GM19438 (cell line): ENCODE data around the gene ANO6.
A peak's percentile ranks its signal among the peaks of the same experiment; 100 is the strongest.

ENCODE experiments used
- ATAC-seq: cut with Tn5 transposase; IDR thresholded peaks from one replicate; pipeline ENCODE4 v1.9.1; 2021; ENCODE audit warnings: low read depth; ENCODE audit not compliant: unreplicated experiment

The ANO6 gene

DNA sequence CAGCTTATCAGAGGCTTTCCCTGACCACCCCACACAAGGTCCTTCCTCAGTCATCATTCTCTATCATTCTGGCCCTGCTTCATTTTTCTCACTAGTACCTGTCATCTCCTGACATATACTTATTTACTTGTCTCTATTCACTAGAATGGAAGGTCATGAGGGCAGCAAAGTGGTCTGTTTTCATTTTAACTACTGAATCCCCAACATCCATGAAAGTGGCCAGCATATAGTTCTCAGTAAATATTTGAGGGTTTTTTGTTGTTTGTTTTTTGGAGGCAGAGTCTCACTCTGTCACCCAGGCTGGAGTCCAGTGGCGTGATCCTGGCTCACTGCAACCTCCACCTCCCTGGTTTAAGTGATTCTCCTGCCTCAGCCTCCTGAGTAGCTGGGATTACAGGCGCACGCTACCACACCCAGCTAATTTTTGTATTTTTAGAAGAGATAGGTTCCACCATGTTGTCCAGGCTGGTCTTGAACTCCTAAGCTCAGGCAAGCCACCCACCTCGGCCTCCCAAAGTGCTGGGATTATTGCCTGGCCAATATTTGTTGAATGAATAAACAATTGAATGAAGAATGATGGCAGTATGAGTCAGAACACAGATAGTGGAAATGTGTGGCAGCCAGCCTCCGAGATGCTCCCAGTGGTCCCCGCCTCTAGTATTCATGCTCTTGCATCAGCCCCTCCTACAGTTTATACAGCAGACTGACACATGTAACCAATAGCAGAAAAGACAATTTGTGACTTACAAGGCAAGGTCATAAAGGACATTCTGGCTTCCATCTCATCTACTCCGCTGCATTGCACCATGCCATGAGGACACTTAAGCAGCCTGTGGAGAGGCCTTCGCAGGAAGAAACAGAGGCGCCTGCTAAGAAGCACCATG, 7.0 kb upstream of the ANO6 start:
- no peak for ATAC-seq

DNA sequence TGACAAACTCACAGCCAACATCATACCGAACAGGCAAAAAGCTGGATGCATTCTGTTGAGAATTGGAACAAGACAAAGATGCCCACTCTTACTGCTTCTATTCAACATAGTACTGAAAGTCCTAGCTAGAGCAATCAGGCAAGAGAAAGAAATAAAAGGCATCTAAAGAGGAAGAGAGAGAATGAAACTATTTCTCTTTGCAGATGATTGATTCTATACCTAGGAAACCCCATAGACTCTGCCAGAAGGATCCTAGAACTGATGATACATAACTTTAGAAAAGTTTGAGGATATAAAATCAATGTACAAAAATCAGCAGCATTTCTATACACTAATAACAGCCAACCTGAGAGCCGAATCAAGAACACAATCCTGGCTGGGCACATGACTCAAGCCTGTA, 6.1 kb upstream of the ANO6 start:
- ATAC-seq, result no peak

DNA sequence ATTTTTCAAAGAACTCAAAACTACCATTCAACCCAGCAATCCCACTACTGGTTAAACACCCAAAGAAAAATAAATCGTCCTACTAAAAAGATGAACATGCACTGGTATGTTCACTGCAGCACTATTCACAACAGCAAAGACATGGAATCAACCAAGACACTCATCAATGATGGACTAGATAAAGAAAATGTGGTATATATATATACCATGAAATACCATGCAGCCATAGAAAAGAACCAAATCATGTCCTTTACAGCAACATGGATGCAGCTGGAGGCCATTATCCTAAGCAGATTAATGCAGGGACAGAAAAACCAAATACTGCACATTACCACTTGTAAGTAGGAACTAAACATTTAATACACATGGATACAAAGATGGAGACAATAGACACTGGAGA, 3.8 kb upstream of the ANO6 start:
- ATAC-seq, result no peak

DNA sequence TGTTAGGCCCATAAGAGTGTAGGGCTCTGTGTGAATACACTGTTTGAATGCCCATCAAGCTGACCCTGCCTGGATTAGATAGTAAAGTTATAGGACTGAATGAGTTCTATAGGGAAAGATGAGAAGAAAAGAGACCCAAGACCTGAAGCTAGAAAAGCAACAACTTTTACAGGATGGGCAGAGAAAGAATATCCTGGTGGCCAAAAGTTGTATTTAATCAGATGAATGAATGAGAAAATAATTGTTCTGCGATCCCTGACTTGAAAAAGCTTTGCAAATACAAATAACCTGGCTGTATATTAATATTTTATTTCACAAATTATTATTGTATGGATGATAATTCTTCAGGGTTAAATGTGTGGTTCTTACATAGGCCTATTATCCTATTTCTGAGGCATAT, 2.8 kb upstream of the ANO6 start:
- no peak for ATAC-seq

DNA sequence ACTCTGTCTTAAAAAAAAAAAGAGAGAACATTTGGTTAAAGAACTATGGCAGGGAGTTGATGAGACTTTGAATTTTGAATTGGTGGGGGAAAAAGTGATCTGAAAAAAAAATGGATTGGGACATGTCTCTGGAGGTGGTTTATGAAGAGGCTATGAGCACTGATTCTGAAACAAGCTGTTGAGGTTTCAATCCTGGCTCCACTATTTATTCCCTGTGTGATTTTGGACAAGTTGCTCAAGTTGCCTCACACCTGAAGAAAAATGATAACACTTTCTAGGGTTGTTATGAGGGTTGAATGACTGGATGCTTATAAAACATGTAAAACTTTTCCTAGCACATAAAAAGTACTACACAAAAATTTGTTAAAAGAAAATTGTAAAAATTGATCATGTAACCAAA, 1.8 kb upstream of the ANO6 start:
- ATAC-seq, result no peak

DNA sequence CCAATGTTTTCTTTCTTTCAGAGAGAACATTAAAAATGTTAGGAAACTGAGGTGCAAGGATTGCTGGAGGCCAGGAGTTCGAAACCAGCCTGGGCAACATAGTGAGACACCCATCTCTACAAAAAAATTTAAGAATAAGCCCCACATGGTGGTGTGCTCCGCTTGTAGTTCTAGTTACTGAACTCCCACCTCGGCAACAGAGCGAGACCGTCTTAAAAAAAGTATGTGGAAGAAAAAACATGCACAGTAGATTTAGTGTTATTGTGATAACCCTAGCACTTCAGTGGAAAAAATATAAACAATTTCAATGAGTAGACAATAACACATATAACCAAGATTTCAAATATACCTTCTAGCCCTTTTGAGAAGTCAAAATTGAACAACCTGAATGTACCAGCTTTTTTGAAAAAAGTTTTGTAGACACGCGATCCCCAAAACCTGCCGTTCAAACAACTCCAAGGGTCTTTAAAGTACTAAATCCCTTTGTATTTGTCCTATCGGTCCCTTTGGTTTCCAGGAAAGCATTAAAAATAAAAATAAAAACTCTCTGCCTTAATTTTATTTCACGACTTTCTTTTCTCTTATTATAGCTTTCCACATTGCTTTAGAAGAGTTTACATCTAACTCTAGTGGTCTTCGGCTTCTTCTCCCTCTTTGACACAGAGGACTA, 1.0 kb upstream of the ANO6 start:
- no peak for ATAC-seq

DNA sequence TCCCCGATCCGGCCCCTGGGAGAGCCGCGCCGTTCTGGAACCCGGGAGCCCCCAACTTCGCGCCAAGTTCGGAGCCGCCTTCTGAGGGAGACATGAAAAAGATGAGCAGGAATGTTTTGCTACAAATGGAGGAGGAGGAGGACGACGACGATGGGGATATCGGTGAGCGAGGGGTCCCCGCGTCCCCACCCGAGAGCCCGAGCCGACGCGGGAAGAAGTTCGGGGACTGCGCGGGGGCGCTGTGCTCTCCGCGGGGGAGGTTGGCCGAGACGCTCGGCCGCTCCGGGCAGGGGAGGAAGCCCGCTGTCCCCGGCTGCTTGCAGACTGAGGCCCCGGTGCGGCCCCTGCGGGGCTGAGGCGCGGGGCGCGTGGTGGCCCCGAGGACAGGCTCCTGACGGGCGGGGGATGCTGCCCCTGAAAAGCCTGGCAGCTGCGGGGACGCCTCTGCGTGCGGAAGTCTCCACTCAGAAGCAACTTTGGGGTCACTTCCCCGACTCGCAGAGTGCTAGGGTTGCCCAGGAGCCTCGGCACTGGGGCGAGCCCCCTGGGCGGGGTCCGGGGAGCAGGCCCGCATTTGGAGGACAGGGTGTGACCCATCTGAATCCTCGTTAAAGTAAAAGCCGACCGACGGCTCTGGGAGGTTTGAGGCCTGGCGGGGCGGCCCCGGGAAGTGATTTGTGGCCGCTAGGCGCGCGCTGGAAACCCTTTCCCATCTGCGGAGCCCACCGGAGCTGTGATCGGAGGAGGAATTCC, 511 bp downstream of the ANO6 start:
- peak; percentile 42 for ATAC-seq

DNA sequence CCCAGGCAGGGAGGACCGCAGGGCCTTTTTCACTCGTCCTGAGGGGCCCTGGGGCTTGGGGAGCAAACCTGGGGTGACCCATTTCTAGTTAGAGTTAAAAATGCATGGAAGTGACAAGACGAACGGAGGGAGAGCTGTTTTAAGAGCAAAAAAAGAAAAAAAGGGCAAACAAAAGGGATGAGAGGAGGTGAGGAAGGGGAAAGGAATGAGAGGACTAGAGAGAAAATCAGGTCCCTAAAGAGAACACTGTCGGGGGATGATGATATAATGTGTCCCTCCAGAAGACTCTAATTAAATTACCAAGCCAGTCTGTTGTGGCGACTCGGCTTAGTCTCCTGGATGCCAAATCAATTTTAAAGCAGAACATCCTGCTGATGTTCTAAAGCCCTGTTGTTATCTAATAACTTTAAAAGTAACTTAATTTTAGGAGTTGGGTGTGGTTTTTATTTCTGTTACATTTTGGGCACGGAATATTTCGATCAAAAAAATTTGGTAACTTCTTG, 1.1 kb downstream of the ANO6 start:
- ATAC-seq, result no peak

DNA sequence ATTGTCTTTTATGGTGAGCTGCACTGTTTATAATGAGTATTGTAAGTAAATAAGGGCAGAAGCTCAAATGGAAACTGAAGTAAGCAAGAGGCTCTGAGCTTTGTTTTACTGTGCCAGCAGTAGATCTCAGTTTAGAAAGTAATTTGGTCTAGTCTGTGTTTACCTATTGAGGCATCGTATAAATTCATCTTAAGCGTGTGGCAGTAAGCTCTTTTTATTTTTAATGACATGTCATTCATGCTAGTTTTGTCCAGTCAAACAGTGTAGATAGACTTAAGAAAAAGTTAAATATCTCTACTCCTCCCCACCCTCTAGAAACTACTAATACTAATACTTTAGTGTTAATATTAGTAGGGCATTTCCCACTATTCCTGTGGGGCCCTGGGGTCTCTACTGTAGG, 2.0 kb downstream of the ANO6 start:
- ATAC-seq, result no peak

DNA sequence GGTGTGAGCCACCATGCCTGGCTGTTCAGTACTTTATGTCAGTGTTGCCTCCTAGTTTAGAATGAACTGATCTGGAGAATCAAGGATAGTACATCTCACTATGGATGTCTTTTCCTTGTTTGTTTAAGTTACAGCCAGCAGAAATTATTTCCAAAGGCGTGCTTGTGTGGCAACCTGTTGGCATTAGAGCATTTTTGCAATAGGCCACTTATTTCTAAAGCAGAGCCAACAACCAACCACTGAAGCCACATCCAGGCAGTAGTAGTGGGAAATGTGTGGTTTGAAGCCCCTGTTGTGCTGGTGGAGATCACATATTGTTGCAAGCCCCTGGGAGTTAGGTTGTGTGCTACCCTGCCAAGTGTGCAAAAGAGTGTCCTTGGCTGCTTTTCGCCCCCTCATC, 3.7 kb downstream of the ANO6 start:
- no peak for ATAC-seq

DNA sequence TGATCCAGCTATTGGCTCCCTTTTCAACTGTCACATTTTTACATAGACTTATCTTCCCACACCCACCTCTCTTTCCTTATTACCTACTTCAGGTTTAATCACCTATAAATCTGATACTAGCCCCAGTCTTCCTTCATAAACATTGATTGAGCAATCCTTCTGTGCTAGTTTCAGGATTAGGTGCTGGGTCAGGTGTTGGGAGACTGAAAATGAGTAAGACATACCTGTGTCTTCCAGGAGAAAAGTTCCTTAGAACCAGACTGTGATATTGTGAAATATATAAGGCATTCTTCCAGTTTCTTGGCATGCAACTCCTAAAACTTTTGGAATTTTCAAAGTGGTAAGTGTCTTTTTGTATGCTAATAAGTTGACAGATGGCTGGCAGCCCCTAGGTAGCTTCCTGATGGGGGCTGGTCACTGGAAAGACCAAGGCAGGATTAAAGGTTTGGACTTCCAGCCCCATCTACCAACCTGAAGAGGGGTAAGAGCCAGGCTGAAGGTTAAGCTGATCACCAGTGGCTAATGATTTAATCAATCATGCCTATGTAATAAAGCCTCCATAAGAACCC, 4.6 kb downstream of the ANO6 start:
- ATAC-seq, result no peak

DNA sequence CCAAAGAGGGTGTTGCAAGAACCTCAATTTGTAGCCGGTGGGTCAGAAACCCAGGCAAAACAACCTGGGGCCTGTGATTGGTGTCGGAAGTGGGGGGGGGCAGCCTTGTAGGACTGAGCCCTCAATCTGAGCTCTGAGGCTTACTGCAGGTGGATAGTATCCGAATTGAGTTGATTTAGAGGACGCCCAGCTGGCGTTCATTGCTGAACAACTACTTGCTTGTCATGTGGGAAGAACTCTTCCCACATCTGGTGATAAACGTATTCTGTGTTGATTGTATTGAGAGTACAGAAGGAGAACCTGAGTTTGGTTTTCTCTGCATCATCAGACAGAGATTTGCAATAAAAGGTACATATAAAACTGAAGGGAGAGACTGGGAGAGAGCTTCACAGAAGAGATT, 5.1 kb downstream of the ANO6 start:
- no peak for ATAC-seq

DNA sequence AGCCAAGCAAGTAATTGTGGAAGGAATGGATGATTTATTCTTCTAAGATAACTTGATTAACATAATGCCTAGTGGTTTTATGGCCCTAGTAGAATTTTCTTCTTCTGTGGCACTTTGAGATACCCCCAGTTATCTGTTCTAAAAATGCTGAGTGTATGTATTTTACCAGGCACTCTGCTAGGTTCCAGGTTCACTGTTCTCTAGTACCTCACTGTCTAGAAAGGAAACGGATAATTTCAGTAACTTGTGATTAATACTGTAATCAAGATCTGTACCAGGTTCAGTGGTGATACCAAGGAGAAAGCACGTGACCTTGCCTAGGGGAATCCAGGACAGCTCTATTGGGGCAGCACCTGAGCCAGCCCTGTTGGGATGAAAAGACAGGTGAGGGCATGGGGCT, 8.0 kb downstream of the ANO6 start:
- no peak for ATAC-seq

DNA sequence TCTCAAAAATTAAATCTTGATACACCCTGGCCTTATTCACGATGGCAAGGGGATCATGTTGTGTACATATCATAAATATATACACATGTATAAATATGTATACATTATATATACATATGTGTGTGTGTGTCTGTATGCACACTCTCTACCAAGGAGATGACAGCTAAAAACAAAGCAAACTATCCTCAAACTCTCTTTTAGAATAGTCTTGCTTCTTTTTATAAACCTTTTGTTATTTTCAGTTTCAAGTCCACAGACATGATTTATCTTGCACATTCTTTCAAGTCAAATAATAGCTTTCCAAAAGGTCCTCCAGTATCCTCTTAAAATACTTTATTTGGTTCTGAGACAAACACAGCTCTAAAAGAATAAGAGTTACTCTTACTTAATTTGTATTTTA, 8.4 kb downstream of the ANO6 start:
- ATAC-seq, result no peak

DNA sequence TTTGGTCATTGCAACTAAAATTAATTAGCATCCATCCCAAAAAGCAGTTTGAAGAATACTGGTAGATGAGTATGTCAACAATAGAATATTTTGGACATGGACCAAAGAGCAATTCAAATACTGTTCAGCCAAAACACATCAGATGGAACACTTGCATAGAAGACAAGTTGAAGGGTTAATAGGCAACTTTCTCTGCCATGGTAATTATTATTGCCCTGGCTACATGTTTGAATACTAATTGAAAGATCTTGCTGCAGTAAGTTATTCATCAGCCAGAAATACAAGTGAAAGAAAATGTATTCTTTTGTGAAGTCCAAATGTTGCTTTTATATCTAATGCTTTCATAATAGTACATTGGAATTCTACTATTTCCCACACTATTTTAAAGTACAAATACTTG, 10.1 kb downstream of the ANO6 start:
- no peak for ATAC-seq

DNA sequence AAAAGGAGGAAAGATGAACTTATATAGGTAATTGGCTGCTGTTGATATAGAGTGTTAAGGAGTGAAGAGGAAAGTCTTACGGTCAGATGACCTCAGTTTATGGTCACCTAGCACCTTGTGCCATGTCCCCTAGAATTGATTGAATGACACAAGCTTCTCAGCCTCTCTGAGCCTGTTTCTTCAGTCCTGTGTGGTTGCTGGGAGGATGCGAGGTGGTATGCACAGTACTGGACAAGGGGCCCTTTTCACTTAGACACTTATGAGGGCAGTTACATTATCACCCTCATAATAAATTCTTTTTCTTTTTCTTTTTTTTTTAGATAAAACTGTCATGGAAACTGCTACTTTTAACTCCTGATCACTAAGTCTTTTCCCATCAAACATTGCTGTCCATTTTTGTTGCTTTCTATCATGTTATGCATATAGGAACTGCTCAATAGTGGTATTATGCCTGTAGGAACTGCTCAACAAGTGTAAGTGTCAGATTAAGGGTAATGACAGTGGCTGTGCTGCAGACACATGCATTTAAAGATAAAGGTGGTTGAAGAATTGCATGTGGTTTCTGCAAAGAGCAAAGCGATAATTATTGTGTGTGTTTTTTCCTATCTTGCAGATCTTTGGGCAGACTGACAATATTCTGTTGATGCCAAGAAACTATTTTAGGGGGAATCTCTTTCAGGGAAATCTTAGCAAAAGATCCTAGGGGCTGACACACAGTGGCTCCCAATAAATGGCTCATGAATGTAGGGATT, 11.6 kb downstream of the ANO6 start:
- ATAC-seq, result no peak

DNA sequence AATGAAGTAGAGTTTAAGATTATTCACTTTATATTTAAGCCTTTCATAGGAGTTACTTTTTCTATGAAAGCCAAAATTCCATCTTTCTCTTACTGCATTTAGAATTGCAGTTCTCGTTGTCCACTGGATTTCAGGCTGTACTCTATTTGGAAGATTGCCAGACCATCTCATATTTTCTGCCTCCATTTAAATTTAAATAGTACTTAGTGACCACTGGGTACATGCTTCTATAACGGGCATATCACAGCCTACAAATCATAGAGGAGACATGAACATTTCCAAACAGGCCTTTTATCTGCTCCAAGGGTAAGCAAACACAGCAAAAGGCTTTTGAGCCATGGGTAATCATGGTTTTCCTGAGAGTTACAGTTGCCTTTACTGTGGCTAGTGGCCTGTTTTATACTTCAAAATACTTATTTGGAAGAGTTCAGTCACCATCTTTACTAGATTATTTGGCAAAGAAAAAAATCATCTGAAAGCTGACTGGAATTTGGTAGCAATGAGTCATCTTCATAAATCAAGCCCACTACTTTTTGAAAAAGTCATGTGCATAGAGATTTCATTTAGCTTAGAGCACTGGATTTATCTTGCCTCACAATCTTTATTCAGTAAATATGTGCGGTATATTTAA, 15.7 kb downstream of the ANO6 start:
- ATAC-seq, result no peak

DNA sequence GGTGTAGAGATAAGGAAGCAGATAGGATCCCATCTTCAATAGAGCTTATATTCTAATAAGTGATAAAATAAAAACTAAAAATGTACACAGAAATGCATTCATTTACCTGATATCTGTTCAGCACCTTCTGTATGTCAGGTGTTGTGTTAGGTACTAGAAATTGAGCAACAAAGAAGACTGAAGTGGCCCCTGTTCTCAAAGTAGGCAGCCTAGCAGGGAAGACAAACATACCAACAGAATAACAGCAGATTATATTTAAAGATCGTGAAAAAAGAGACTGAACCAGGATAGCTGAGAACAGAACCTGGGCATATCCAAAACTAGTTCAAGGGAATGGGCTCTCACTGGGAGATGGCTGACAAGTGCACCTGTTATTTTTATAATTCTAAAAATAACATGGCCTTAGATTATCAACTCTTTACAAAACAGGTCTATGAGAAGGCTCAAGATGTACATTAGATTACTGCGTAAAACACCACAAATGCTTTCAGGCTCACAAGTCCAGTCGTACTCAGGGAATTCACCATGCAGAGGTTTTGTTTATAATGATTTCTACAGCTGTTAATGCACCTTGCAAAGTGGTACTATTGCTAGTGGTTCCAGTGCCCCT, 16.4 kb downstream of the ANO6 start:
- ATAC-seq, result no peak

DNA sequence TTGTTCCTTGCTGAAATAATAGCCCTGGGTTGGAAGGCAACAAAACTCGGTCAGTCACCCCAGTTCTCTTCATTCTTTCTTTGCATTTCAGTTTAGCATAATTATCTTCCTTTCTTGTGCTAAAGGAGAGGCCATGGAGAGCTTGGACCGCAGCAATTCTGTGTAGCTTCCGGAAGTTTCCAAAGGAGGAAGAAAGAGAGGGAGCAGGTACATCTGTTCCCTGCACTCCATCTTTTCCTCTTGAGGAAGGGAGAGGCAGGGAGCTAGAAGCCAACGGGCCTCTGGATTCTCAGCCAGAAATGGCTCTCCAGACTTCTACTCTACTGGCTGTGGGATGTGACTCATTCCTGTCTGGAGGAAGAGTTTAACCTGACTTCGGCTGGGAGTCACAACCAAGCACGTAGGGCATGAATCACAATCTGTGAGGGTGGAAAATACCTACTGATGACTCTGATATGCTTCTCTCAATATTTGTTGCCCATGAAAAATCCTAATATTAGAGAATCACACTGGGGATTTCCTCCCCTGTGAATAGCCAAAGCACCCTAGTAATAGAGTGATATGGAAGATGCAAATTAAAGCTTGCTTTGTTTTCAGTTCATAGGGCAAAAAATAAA, 17.0 kb downstream of the ANO6 start:
- ATAC-seq, result no peak
